OCI-LY7 (cell line): ENCODE results near the gene CHST3. TPM values are rescaled to one million over a fixed set of nuclear protein-coding genes. Genes with fewer than 3 reads are reported as not detected.

Experiments used
- BruUV-seq: library from RNA; stranded (reverse); fragments of 400-500 nt; replicated peaks from 2 replicates; lab custom pipeline; 2021; lab: Mats Ljungman, UMichigan
- CTCF ChIA-PET: fragments of 300-600 bp; sonication (Branson Sonifier 250); formaldehyde crosslinking; loops from one replicate; lab custom pipeline; 2022; ENCODE audit warnings: antibody characterized with exemption; ENCODE audit not compliant: unreplicated experiment; lab: Charles Lee
- POLR2A ChIA-PET: fragments of 300-600 bp; sonication (Branson Sonifier 250); formaldehyde crosslinking; loops from one replicate; lab custom pipeline; 2022; ENCODE audit warnings: antibody characterized with exemption; lab: Charles Lee
- DNase-seq: peaks from one replicate; pipeline ENCODE4 v3.0.0-alpha.2; 2015; ENCODE audit warnings: low spot score
- H2AFZ ChIP-seq: fragments of 200-600 bp; sonication (generic), shearing (Covaris generic); 2 replicates; pipeline ENCODE4 v1.6.1; 2014; ENCODE audit warnings: mild to moderate bottlenecking, antibody characterized with exemption, low read length, moderate library complexity
- H3K27ac ChIP-seq: fragments of 200-600 bp; sonication (generic); 2 replicates; pipeline ENCODE4 v1.5.1; 2014; ENCODE audit warnings: mixed run types, low read depth, mild to moderate bottlenecking, moderate library complexity, low read length, inconsistent platforms; ENCODE audit not compliant: poor library complexity, severe bottlenecking
- H3K36me3 ChIP-seq: fragments of 200-600 bp; sonication (generic); 2 replicates; pipeline ENCODE4 v1.6.1; 2014; ENCODE audit warnings: mild to moderate bottlenecking, antibody characterized with exemption, low read length, moderate library complexity, mixed read lengths; ENCODE audit not compliant: insufficient read depth
- H3K4me1 ChIP-seq: fragments of 200-600 bp; sonication (generic); 2 replicates; pipeline ENCODE4 v1.5.1; 2014; ENCODE audit warnings: mild to moderate bottlenecking, low read length; ENCODE audit not compliant: insufficient read depth, poor library complexity, severe bottlenecking
- H3K4me2 ChIP-seq: fragments of 200-600 bp; sonication (generic); 2 replicates; pipeline ENCODE4 v1.6.1; 2014; ENCODE audit warnings: mild to moderate bottlenecking, low read length
- H3K4me3 ChIP-seq: fragments of 200-600 bp; sonication (generic); 2 replicates; pipeline ENCODE4 v1.5.1; 2014; ENCODE audit warnings: mild to moderate bottlenecking, low read depth, low read length; ENCODE audit not compliant: poor library complexity, severe bottlenecking
- H3K79me2 ChIP-seq: fragments of 200-600 bp; sonication (generic); 2 replicates; pipeline ENCODE4 v1.6.1; 2016; ENCODE audit warnings: low read depth, mild to moderate bottlenecking, low read length, moderate library complexity, mixed read lengths; ENCODE audit not compliant: insufficient read depth
- H3K9me2 ChIP-seq: fragments of 200-600 bp; sonication (generic); 2 replicates; pipeline ENCODE4 v1.6.1; 2016; ENCODE audit warnings: mild to moderate bottlenecking, low read length, mixed read lengths; ENCODE audit not compliant: insufficient read depth
- H3K9me3 ChIP-seq: fragments of 200-600 bp; sonication (generic); 2 replicates; pipeline ENCODE4 v1.6.1; 2014; ENCODE audit warnings: mild to moderate bottlenecking, mixed run types, low read length, mixed read lengths
- H4K20me1 ChIP-seq: fragments of 200-600 bp; sonication (generic); 2 replicates; pipeline ENCODE4 v1.6.1; 2014; ENCODE audit warnings: mild to moderate bottlenecking, antibody characterized with exemption, low read length, moderate library complexity, mixed read lengths; ENCODE audit not compliant: insufficient read depth
- EZH2phosphoT487 ChIP-seq: fragments of 200-600 bp; sonication (generic); IDR thresholded peaks from 2 replicates; pipeline ENCODE4 v1.6.1; 2018; ENCODE audit warnings: low read depth, borderline replicate concordance, mild to moderate bottlenecking, mixed run types, antibody characterized with exemption, low read length, moderate library complexity, mixed read lengths
- intact Hi-C: fragments of 100-400 bp; cut with micrococcal nuclease; formaldehyde crosslinking; loops from one replicate; pipeline ENCODE4 v1.10.0; 2022; ENCODE audit not compliant: unreplicated experiment
- total RNA-seq, 2 experiments: library from RNA; depleted of rRNA in 1 of 2; stranded (reverse); fragments of >200 nt in 1 of 2; shearing (Covaris generic) in 1 of 2; gene quantifications; 2 replicates each; pipeline ENCODE4 v1.2.3, GENCODE V29; 2014 to 2022
- TF ChIP-seq, protein P1 (sequence below): fragments of 200-600 bp; sonication (generic); conservative IDR thresholded peaks from 2 replicates; pipeline ENCODE4 v1.5.1; 2014; ENCODE audit warnings: mild to moderate bottlenecking, antibody characterized with exemption, low read length, moderate library complexity, mixed read lengths

Gene CHST3
- total RNA-seq, 2 experiments from 2014 or later: not detected

DNA sequence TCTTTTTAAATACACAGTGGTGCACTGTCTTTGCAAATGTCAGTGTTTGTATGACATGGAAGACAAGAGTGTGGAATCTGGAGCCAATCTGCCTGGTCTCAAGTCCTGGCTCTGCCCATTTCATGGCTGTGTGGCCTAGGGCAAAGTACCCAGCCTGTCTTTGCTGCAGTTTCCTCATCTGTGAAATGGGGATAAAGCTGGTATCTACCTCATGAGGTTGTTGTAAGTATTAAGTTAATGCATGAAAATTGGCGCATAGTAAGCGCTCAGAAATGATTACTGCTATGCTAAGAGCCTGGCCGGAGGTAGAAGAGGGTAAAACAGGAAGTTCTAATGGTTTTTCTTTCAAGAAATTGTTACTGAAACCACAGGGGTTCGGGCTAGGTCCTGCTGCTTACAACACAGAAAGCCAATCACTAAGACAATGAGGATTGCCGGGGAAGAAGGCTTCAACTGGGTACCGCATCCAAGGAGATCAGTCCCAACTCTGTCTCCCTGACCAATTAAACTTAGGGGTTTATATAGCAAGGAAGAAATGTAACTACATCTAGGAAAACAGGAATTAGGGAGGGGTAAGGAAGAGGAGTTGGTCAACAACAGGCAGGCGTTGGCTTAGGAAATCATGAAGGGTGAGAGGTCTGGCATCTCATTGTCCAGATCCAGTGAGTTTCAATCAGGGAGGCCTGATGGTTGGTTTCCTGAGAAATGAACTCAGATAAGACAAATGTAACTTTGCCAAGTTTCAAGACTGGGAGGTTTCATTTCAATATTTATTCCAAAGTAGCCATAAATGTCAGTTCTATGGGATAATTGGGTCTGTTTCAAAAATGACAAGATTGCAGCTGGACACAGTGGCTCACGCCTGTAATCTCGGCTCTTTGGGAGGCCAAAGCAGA is 57.0 kb downstream of the CHST3 start:
- H3K36me3 ChIP-seq: no peaks in the 10 kb centered on the region
- intact Hi-C loops: no loop called here

GRCh38 chr10:72022228-72022627 is 58.0 kb downstream of the CHST3 start:
- no peak for DNase-seq
- no TSS peak for BruUV-seq
- no peaks in the 10 kb centered on the region for H3K9me3 ChIP-seq
- ChIA-PET CTCF (no interaction called here), POLR2A (no interaction called here)
- H3K79me2 ChIP-seq: no peaks in the 10 kb centered on the region
- H2AFZ ChIP-seq: no peak overlapping the region
- H3K36me3 ChIP-seq: no peaks in the 10 kb centered on the region
- TF ChIP-seq, protein P1, sequence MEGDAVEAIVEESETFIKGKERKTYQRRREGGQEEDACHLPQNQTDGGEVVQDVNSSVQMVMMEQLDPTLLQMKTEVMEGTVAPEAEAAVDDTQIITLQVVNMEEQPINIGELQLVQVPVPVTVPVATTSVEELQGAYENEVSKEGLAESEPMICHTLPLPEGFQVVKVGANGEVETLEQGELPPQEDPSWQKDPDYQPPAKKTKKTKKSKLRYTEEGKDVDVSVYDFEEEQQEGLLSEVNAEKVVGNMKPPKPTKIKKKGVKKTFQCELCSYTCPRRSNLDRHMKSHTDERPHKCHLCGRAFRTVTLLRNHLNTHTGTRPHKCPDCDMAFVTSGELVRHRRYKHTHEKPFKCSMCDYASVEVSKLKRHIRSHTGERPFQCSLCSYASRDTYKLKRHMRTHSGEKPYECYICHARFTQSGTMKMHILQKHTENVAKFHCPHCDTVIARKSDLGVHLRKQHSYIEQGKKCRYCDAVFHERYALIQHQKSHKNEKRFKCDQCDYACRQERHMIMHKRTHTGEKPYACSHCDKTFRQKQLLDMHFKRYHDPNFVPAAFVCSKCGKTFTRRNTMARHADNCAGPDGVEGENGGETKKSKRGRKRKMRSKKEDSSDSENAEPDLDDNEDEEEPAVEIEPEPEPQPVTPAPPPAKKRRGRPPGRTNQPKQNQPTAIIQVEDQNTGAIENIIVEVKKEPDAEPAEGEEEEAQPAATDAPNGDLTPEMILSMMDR: no peak
- no peak for TF ChIP-seq EZH2phosphoT487
- H4K20me1 ChIP-seq: no peaks in the 10 kb centered on the region
- no peak overlapping the region for H3K27ac ChIP-seq
- H3K4me2 ChIP-seq: no peak overlapping the region
- H3K4me3 ChIP-seq: no peak overlapping the region
- H3K4me1 ChIP-seq: no peaks in the 10 kb centered on the region
- no peaks in the 10 kb centered on the region for H3K9me2 ChIP-seq
- intact Hi-C loops: no loop called here

More for the DNA sequence above, 57.0 kb downstream of the CHST3 start:
- H3K4me2 ChIP-seq: no peak overlapping the region
- TF ChIP-seq, protein P1: no peak
- TF ChIP-seq EZH2phosphoT487: no peak
- BruUV-seq: no TSS peak
- no peaks in the 10 kb centered on the region for H3K9me2 ChIP-seq
- H3K27ac ChIP-seq: no peak overlapping the region
- no peaks in the 10 kb centered on the region for H4K20me1 ChIP-seq
- H3K4me3 ChIP-seq: no peak overlapping the region
- POLR2A ChIA-PET: no interaction called here
- H2AFZ ChIP-seq: no peak overlapping the region
- H3K9me3 ChIP-seq: no peaks in the 10 kb centered on the region
- CTCF ChIA-PET: no interaction called here
- no peaks in the 10 kb centered on the region for H3K4me1 ChIP-seq
- DNase-seq: no peak
- no peaks in the 10 kb centered on the region for H3K79me2 ChIP-seq

DNA sequence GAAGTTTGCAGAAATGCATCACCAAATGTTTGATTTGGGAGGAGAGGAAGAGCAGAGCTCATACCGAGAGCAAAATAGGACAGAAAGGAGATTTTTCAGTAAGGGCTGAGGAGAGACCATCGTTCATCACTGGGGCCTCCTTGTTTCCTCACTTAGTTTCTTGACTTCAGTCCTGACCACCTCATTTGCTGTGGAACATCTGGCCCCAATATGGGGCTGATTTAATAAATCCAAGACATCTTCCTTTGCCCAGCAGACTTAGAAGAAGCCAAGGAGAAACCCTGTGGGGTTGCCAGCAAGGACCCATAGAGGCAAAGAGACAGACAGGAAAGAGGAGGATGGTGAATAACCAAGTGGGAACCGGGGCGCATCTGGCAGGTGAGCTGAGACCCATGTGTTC is 60.4 kb downstream of the CHST3 start:
- CTCF ChIA-PET: no interaction called here
- no peaks in the 10 kb centered on the region for H3K79me2 ChIP-seq
- no peak for TF ChIP-seq EZH2phosphoT487
- TF ChIP-seq, protein P1: no peak
- DNase-seq: no peak
- no peak overlapping the region for H2AFZ ChIP-seq
- no peaks in the 10 kb centered on the region for H4K20me1 ChIP-seq
- no peak overlapping the region for H3K4me2 ChIP-seq
- H3K4me1 ChIP-seq: no peaks in the 10 kb centered on the region
- H3K36me3 ChIP-seq: no peaks in the 10 kb centered on the region
- POLR2A ChIA-PET: no interaction called here
- H3K9me3 ChIP-seq: no peaks in the 10 kb centered on the region
- BruUV-seq: no TSS peak
- no peaks in the 10 kb centered on the region for H3K9me2 ChIP-seq
- intact Hi-C loops: no loop called here
- no peak overlapping the region for H3K4me3 ChIP-seq
- no peak overlapping the region for H3K27ac ChIP-seq
